ENCODE results near the gene NFKB1. TPM values are rescaled to one million over a fixed set of nuclear protein-coding genes. Genes with fewer than 3 reads are reported as not detected.

The NFKB1 gene
- total RNA-seq, 1 donor from 2014 or later = 13.0 TPM

DNA sequence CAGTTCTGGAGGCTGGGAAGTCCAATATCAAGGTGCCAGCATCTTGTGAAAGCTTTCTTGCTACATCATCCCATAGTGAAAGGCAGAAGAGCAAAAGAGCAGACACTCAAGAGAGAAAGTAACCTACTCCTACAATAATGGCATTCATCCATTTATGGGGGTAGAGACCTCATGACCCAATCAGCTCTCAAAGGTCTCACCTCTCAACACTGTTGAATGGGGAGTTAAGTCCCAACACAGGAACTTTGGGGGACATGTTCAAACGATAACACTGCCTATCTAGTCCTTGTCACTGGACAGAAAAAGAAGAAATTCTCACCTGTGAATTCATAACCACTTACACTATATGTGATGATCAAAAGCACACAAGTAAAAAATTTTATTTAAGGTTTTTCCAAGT, 6.6 kb upstream of the NFKB1 start:
- no peak for DNase-seq (ENCODE audit: low spot score)

- DNase-seq (ENCODE audit: low spot score) = no peak
Observed at GRCh38 chr4:102497986-102498385, 3.2 kb upstream of the NFKB1 start.

DNA sequence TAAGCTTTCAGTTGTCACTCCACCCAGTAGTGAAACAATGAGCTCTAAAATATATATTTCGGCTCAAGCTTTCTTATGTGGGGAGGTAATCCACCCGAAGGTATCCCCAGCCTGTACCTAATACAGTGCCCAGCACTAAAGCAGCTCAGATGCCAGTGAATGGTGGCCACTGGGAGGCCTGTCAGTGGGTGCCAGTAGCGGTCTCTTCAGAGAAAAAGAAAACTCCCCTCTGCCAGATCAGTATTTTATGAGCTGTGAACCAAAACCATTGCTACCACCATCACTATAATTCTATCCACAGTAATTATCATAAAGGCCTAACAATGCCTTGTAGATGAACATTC, 835 bp upstream of the NFKB1 start:
- no peak for DNase-seq (ENCODE audit: low spot score)

- DNase-seq (ENCODE audit: low spot score) = no peak
Observed at GRCh38 chr4:102501447-102501696, 213 bp downstream of the NFKB1 start.

GRCh38 chr4:102502543-102502818, 1.3 kb downstream of the NFKB1 start:
- DNase-seq (ENCODE audit: low spot score) = no peak

DNA sequence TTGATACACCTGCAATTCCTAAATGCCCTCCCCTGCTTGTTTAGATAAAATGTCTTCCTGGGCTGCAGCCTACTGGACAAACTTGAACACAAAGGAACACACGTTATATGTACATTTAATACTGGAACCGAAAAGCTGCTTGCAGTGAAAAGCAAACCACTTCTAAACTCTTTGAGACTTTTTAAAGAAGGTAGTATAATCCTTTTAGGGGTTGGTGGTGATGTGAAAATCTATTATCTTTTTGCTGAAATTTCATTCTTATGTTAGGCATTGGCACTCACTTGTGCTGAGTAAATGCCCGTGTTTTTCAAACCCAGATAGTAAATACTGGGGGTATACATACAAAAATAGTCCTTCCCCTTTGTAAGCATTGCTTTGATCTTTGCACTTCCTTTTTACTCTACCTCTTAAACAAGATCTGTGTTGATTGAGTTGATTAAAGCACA, 2.2 kb downstream of the NFKB1 start:
- DNase-seq (ENCODE audit: low spot score) = no peak

- DNase-seq (ENCODE audit: low spot score) = no peak
Observed at GRCh38 chr4:102503831-102504786, 3.0 kb downstream of the NFKB1 start.

DNA sequence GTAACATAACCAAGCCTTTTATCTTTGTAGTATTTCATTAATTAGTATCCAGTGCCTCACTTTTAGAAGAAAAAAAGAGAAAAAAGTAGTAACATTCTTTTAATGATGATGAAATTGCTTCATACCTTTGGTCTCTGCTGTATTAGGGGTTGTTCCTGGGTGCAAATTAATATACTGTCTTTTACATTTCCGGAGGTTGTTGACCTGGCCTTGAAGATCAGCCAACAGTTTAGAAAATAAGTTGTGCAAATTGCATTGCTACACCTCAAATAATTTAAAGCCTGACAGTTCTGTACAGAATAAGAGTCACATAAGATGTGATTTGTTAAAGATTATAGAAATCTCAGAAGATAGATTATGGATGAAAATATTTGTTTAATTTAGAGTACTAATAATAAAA, 3.8 kb downstream of the NFKB1 start:
- DNase-seq (ENCODE audit: low spot score) = no peak

GRCh38 chr4:102505708-102506107, 4.5 kb downstream of the NFKB1 start:
- no peak for DNase-seq (ENCODE audit: low spot score)

DNA sequence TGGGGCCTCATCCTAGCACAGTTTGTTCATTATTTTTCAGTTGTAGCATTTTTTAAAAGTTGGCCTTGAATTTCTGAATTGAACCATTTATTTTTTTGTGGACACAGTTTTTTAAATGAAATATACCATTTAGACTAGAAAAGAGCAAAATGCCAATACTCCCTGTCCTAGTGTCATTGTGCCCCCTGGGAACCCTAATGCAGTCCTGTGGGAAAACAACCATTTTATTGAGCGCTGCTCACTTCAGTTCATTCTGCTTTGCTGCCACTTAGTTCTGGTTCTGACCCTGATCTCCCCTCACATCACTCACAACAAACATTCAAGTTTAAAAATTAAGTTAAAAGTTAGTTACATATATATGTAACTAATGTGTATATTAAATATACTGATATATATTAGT, 5.4 kb downstream of the NFKB1 start:
- DNase-seq (ENCODE audit: low spot score) = no peak

DNA sequence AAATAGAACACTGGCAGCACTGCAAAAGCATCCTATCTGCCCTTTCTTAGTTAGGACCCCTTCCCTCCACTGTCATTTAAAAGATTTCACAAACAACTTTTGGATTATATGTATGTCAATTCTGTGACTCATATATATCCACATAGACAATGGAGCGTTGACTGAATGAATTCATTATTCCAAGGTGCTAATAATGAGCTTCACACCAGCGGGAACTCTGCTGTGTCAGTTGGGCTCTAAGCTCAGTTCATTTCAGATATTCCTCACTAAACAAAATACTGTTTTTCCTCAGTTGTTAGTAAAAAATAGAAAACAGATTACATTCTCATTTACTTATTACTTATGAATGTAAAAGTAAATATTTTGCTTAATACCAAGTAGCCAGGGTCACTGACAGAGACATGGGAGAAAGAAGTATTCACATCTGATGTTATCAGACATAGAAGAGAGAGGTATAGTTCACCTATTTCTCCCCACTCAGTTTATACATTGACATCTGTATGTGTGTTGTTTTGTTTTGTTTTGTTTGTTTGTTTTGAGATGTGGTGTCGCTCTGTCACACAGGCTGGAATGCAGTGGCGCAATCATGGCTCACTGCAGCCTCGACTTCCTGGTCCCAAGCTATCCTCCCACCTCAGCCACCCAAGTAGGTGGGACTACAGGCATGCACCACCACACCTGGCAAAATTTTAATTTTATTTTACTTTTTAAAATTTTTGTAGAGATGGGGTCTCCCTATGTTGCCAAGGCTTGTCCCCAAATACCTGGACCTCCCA, 10.9 kb downstream of the NFKB1 start:
- DNase-seq (ENCODE audit: low spot score) = no peak

GRCh38 chr4:102514298-102514964, 13.3 kb downstream of the NFKB1 start:
- DNase-seq (ENCODE audit: low spot score) = no peak

DNA sequence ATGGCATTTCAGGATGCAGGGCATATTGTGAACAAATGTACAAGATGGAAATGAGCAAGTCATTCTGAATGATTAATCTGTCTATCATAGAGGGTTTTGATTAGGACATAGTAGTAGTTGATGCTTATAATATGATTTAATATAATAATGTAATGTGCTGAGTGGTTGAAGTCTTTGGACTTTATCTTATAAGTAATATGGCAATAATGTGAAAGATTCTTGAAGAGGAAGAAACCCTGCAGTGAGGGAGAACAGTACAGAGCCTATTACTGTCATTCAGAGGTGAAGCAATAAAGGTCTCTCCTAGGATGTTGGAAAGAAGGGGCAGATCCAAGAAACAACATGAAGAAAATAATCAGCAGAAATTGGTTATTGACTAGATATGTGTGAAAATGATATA, 16.6 kb downstream of the NFKB1 start:
- no peak for DNase-seq (ENCODE audit: low spot score)

GRCh38 chr4:102518703-102519131, 17.6 kb downstream of the NFKB1 start:
- no peak for DNase-seq (ENCODE audit: low spot score)

DNA sequence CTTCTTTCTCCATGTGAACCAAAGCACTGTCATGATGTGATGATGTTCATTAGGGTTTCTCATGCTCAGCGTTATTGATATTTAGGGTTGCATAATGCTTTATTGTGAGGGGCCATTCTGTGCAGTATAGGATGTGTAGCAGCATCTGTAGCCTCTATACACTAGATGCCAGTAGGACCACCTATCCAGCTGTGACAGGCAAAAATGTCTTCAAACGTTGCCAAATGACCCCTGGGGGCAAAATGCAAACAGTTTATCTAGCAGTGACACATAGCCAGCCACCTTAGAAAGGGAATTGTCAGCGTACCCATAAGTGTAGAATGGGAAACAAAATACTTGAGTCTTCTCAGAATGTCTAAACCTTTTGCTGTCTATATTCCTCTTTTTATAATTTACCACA, 18.8 kb downstream of the NFKB1 start:
- no peak for DNase-seq (ENCODE audit: low spot score)

DNA sequence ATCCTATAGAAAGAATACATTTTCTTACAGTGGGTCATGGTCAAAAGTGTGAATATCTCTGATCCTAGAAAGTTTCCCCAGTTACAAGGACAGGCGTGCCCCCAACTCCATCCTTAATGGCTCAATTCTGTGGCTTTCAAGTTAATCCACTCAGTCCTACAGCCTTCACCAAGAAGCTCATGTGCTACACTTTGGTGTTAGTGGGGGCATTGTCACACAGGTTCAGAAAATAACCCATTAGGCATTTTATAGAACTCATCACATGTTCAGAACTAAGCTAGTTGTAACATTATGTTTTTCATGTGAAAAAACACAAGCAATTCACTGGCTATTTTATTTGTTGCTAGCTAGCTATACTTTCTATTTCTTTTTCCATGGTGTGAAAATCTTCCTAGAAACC, 20.4 kb downstream of the NFKB1 start:
- DNase-seq (ENCODE audit: low spot score) = no peak

GRCh38 chr4:102522031-102522440, 20.9 kb downstream of the NFKB1 start:
- no peak for DNase-seq (ENCODE audit: low spot score)

- no peak for DNase-seq (ENCODE audit: low spot score)
Observed at GRCh38 chr4:102524691-102525090, 23.5 kb downstream of the NFKB1 start.

- DNase-seq (ENCODE audit: low spot score) = no peak
Observed at GRCh38 chr4:102525097-102525496, 23.9 kb downstream of the NFKB1 start.

GRCh38 chr4:102525504-102525903, 24.3 kb downstream of the NFKB1 start:
- no peak for DNase-seq (ENCODE audit: low spot score)

GRCh38 chr4:102526532-102526931, 25.4 kb downstream of the NFKB1 start:
- no peak for DNase-seq (ENCODE audit: low spot score)

DNA sequence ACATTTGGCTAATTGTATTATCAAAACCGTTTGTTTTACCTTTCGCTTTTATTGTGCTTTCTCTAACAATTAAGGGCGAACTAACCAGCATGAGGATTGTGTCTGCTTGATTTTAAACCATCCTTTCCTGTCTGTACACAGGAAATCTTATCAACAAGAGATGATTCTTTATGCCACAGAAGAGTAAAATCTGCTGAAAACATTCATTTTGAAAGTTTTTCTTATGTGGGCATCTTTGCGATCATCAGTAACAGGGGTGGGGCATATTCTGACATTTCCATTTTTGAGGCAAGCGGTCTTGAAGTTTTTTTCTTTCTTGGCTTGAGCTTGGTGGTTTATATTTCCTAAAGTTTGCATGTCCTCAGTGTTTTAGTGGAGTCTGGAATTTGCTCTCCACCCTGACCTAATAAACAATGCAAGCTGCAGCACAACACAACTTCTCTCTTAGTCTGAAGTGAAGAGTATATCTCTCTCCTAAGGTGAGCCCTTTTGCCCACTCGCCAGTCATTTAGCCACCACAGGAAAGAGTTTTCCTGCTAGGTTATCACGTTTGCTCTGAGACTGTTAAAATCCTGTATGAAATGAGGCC, 26.6 kb downstream of the NFKB1 start:
- DNase-seq (ENCODE audit: low spot score) = no peak

Measured in umbilical cord (tissue), 2 donors.